ENCODE data around the gene DENND1A.

DENND1A gene

GRCh38 chr9:123798195-123798594 is 131.7 kb downstream of the DENND1A start:
- DNase-seq (ENCODE audit: low read depth), result no peak
- no peak overlapping the region for H3K4me3 ChIP-seq (ENCODE audit: low read length)
- TF ChIP-seq CTCF (conservative IDR thresholded peaks at IDR 0.05; ENCODE audit: low read depth, low read length), result no peak

GRCh38 chr9:123796618-123797484 is 133.1 kb downstream of the DENND1A start:
- TF ChIP-seq CTCF (conservative IDR thresholded peaks at IDR 0.05; ENCODE audit: low read depth, low read length), result no peak
- peak; percentile 32 for DNase-seq (ENCODE audit: low read depth)
- H3K4me3 ChIP-seq (ENCODE audit: low read length), result no peak overlapping the region

GRCh38 chr9:123796094-123796493 is 133.8 kb downstream of the DENND1A start:
- no peak for TF ChIP-seq CTCF (conservative IDR thresholded peaks at IDR 0.05; ENCODE audit: low read depth, low read length)
- no peak overlapping the region for H3K4me3 ChIP-seq (ENCODE audit: low read length)
- no peak for DNase-seq (ENCODE audit: low read depth)

GRCh38 chr9:123795336-123795735 is 134.6 kb downstream of the DENND1A start:
- no peak overlapping the region for H3K4me3 ChIP-seq (ENCODE audit: low read length)
- no peak for TF ChIP-seq CTCF (conservative IDR thresholded peaks at IDR 0.05; ENCODE audit: low read depth, low read length)
- no peak for DNase-seq (ENCODE audit: low read depth)

- no peak for TF ChIP-seq CTCF (conservative IDR thresholded peaks at IDR 0.05; ENCODE audit: low read depth, low read length)
- no peak for DNase-seq (ENCODE audit: low read depth)
- no peak overlapping the region for H3K4me3 ChIP-seq (ENCODE audit: low read length)
These were observed 137.4 kb downstream of the DENND1A start for GRCh38 chr9:123792501-123792900.

- DNase-seq (ENCODE audit: low read depth), result no peak
- no peak overlapping the region for H3K4me3 ChIP-seq (ENCODE audit: low read length)
- no peak for TF ChIP-seq CTCF (conservative IDR thresholded peaks at IDR 0.05; ENCODE audit: low read depth, low read length)
These were observed 140.2 kb downstream of the DENND1A start for GRCh38 chr9:123789554-123790292.

Measured in retinal pigment epithelial cell (primary cell).